GM12892 (cell line): Measurements from ENCODE around the gene EEF1AKMT3.

Source experiments
- DNase-seq: peaks from one replicate; pipeline ENCODE4 v3.0.0; 2011; ENCODE audit not compliant: insufficient read length
- FAIRE-seq: peaks from 2 replicates; lab custom pipeline; 2011; peaks lifted over from hg19 to GRCh38; lab: Jason Lieb, UNC
- POLR2A ChIP-seq: IDR thresholded peaks from 2 replicates; pipeline ENCODE4 v1.6.1; 2011; ENCODE audit warnings: low read depth, low read length, control low read depth
- POLR2AphosphoS5 ChIP-seq: IDR thresholded peaks from 2 replicates; pipeline ENCODE4 v1.6.1; 2011; ENCODE audit warnings: low read depth, low read length, control low read depth
- TAF1 ChIP-seq: IDR thresholded peaks from 2 replicates; pipeline ENCODE4 v1.6.1; 2011; ENCODE audit warnings: low read depth, mild to moderate bottlenecking, control low read depth, low read length, borderline replicate concordance

The EEF1AKMT3 gene

GRCh38 chr12:57808351-57808750 lies 35.9 kb downstream of the EEF1AKMT3 start:
- TF ChIP-seq POLR2A (no peak), TAF1 (no peak), POLR2AphosphoS5 (no peak)
- DNase-seq, result no peak
- FAIRE-seq, result no peak

GRCh38 chr12:57809425-57809824 lies 37.0 kb downstream of the EEF1AKMT3 start:
- TF ChIP-seq POLR2AphosphoS5 (no peak), POLR2A (no peak), TAF1 (no peak)
- DNase-seq, result no peak

GRCh38 chr12:57810450-57810849 lies 38.0 kb downstream of the EEF1AKMT3 start:
- no peak for DNase-seq
- TF ChIP-seq TAF1 (no peak), POLR2AphosphoS5 (no peak), POLR2A (no peak)
- no peak for FAIRE-seq

More at GRCh38 chr12:57809425-57809824, 37.0 kb downstream of the EEF1AKMT3 start:
- FAIRE-seq, result no peak

GRCh38 chr12:57811028-57811755 lies 38.8 kb downstream of the EEF1AKMT3 start:
- TF ChIP-seq TAF1 (no peak), POLR2AphosphoS5 (no peak), POLR2A (no peak)
- DNase-seq (no peak), FAIRE-seq (no peak)

- DNase-seq (no peak), FAIRE-seq (no peak)
- TF ChIP-seq TAF1 (no peak), POLR2AphosphoS5 (no peak), POLR2A (no peak)
Observed at GRCh38 chr12:57813111-57813970, 40.9 kb downstream of the EEF1AKMT3 start.

GRCh38 chr12:57813971-57814772 lies 41.8 kb downstream of the EEF1AKMT3 start:
- DNase-seq, result no peak
- no peak for TF ChIP-seq TAF1
- TF ChIP-seq POLR2AphosphoS5, result no peak
- no peak for TF ChIP-seq POLR2A
- FAIRE-seq, result no peak

- no peak for DNase-seq
- TF ChIP-seq POLR2A (no peak), POLR2AphosphoS5 (no peak), TAF1 (no peak)
- no peak for FAIRE-seq
Observed at GRCh38 chr12:57815177-57816000, 43.0 kb downstream of the EEF1AKMT3 start.

- no peak for FAIRE-seq
- no peak for DNase-seq
Observed at GRCh38 chr12:57816001-57816854, 43.8 kb downstream of the EEF1AKMT3 start.

GRCh38 chr12:57816855-57817151 lies 44.4 kb downstream of the EEF1AKMT3 start:
- no peak for TF ChIP-seq TAF1
- no peak for TF ChIP-seq POLR2AphosphoS5
- no peak for TF ChIP-seq POLR2A
- FAIRE-seq (no peak), DNase-seq (no peak)

More at GRCh38 chr12:57816001-57816854, 43.8 kb downstream of the EEF1AKMT3 start:
- TF ChIP-seq TAF1, result no peak
- no peak for TF ChIP-seq POLR2A
- TF ChIP-seq POLR2AphosphoS5, result no peak
